Measurements from ENCODE around the gene ADSS1. TPM values are rescaled to one million over a fixed set of nuclear protein-coding genes. Genes with fewer than 3 reads are reported as not detected.

Gene ADSS1
- total RNA-seq: 1.4 and 7.4 TPM in 2 replicates

GRCh38 chr14:104723651-104724406, at the start of gene ADSS1:
TSS of gene ADSS1 (plus strand) at chr14:104724229. CDS start at chr14:104724271, 42 bp downstream.

GRCh38 chr14:104689109-104689880, 34.7 kb upstream of the ADSS1 start, which contains the start of gene INF2:
TSS of gene INF2 (plus strand) at chr14:104689618. CDS start at chr14:104701366, 11,748 bp downstream.

GRCh38 chr14:104752735-104753527, 28.9 kb downstream of the ADSS1 start, which contains the start of gene SIVA1:
TSS of gene SIVA1 (plus strand) at chr14:104753147. CDS start at chr14:104753202, 55 bp downstream.

GRCh38 chr14:104794993-104795780, 71.2 kb downstream of the ADSS1 start, which contains the start of gene AKT1:
TSS of gene AKT1 (minus strand) at chr14:104795748. CDS start at chr14:104792643, 3,105 bp downstream.

Other genes with a start within 250 kb of the ADSS1 start
- not detected in 2 replicates for gene C14orf180, start 144.5 kb upstream of the ADSS1 start, total RNA-seq
- under 0.01 TPM in 1 of 2 replicates, not detected in the other for gene TMEM179, start 119.5 kb upstream of the ADSS1 start, total RNA-seq
- gene INF2, start 34.6 kb upstream of the ADSS1 start, total RNA-seq: 39.3 and 65.7 TPM in 2 replicates
- 99.4 and 118 TPM in 2 replicates for gene SIVA1, start 28.9 kb downstream of the ADSS1 start, total RNA-seq
- 191 and 220 TPM in 2 replicates for gene AKT1, start 71.5 kb downstream of the ADSS1 start, total RNA-seq
- 3.5 and 4.7 TPM in 2 replicates for gene ZBTB42, start 76.9 kb downstream of the ADSS1 start, total RNA-seq
- 13.8 and 17.7 TPM in 2 replicates for gene CEP170B, start 141.0 kb downstream of the ADSS1 start, total RNA-seq
- gene PLD4, start 200.7 kb downstream of the ADSS1 start, total RNA-seq: under 0.01 TPM in 2 replicates